Left colon (tissue), 2 donors: ENCODE results near the gene LIMS4. TPM values are rescaled to one million over a fixed set of nuclear protein-coding genes. Genes with fewer than 3 reads are reported as not detected.
"Not testable (repeated sequence)": the region's sequence is repeated elsewhere in the genome, so short reads cannot be mapped to it uniquely, and the experiment has no call there.

Experiments
- ATAC-seq: fragments of 200-7000 bp; cut with Tn5 transposase; one replicate; pipeline ENCODE4 v1.9.1; 2020; ENCODE audit warnings: mild to moderate bottlenecking, moderate library complexity
- DNase-seq, 2 donors: peaks; one replicate each; pipeline ENCODE4 v3.0.0-alpha.2; 2020
- intact Hi-C, 2 donors: fragments of 100-400 bp; cut with DNase I in 1 of 2; cut with micrococcal nuclease in 1 of 2; formaldehyde crosslinking; loops; one replicate each; pipeline versions ENCODE4 v1.11.2 to v1.14.0; 2022; cut with DNase I, micrococcal nuclease
- total RNA-seq, 2 donors: library from RNA; stranded (reverse); fragmentation: NEBNext Ultra II Directional; extraction: Animal tissue kit (Norgen Biotek cat#: 25700); gene quantifications; one replicate each; pipeline ENCODE4 v1.2.1, GENCODE V29; 2021
- donor health status: DM: no; HTN: no; CAD: no.
- donor health status: DM: yes; HTN: yes; CAD: no.

The LIMS4 gene
- total RNA-seq, 2 donors from 2014 or later = 1.1 to 1.2 TPM

DNA sequence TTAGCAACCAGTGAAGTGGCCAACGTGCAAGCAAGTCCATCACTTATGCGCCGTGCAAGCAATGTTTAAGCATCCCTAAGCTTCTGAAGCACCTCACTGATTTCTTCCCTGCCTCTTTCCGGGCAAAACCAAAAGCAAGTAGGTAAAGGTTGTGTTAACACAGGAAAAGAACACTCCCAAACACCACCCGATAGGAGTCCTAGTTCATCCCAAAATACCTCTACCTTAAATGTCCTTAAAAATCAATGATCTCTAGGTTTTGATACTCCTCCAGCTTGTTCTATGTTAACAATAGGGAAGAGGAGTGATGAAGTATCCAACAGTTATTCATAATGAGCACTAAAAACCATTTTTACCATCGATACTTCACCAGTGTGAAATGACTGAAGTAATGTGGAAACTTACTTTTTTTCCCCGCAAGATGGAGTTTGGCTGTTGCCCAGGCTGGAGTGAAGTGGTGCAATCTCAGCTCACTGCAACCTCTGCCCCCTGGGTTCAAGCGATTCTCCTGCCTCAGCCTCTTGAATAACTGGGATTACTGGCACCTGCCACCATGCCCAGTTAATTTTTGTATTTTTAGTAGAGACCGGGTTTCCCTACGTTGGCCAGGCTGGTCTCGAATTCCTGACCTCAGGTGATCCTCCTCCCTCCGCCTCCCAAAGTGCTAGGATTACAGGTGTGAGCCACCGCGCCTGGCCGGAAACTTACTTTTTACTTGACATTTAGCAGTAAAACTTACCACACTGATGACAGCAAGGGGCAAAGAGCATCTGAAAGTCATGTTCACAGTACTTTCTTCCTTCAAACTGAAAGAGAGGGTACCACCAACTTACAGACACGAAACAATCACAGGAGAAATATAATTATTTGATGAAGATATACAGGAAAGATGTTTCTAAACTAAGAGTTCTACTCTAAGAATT lies 16.1 kb downstream of the LIMS4 start:
- DNase-seq, ATAC-seq, intact Hi-C loops: not testable (repeated sequence)

DNA sequence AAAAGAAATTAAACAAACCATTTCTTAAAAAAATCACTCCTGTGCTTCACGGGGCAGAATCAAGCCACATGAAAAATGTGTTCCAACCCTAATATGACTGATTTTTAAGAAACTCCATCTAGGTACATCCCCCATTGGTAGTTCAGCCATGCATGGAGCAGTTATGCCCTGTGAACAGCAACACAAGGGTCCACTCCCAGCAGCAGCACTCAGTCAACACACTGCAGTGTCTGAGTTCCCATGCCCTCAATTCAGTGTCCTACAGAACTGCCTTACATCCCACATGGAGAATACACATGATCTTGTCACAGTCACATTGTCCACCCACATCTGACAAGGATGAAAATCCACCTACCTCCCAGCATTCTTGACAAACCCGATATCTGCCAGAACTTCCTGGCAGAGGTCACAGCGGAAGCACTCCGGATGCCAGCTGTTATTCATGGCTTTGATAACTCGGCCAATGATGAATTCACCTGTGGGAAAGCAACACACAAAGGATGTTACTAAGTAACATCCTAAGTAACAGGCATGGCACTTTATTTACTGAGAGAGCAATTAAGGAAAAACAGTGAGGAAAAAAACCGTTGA lies 17.4 kb downstream of the LIMS4 start:
- peak; percentile 82 for ATAC-seq

DNA sequence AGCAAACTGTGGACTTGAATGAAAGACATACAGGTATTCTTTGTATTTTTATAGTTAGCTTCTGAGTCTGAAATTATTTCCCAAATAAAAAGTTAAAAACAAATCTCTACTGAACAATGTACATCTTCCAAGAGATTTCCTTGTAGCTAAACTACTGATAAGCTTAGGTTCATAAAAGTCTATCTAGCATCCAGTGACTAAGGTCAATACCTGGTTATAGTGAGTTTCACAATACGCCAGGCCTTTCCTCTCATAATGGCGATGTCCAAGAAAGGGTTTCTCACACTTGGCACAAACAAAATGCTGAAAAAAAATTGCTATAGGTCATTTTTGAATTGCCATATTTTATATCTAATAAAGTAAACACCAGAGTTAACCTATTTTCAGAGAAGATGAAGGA lies 21.7 kb downstream of the LIMS4 start:
- DNase-seq, intact Hi-C loops: not testable (repeated sequence)
- peak; percentile 69 for ATAC-seq

More for the DNA sequence above, 17.4 kb downstream of the LIMS4 start:
- intact Hi-C loops, DNase-seq: not testable (repeated sequence)

DNA sequence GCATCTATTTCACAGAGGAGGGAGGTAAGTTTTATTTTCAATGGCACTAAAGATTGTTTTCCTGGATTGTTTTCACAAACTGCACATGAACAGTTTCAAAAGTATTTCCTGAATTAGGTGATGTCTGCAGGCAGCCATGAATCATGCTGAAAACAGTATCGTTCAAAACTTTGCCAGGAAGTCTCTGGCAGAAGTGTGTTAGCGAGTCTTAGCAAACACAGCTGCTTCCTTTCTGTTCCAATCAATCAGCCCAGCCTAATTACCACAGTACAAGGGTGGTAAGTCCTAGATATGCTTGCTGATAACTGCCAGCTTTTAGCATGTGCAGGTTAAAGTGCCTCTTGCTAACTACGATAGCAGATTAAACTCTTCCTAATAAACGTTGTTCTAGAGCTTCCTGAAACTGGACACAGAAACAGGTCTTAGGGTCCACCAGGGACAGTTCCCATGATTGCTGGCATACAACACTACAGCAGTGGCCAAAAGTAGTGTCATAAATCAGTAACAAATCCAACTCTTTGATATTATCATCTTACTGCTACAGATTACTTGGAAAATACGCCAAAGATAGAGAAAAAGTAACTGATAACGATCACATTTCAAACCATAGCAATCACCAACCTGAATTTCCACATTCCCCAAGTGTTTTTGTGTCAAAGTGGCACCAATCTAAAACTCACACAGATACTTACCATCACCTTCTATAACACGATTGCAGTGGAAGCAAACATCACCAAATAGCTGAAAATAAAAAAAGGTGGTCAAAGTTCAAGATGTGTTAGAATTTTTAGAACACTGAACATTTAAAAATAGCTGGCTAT lies 23.3 kb downstream of the LIMS4 start:
- ATAC-seq = peak; percentile 92
- DNase-seq, intact Hi-C loops: not testable (repeated sequence)

DNA sequence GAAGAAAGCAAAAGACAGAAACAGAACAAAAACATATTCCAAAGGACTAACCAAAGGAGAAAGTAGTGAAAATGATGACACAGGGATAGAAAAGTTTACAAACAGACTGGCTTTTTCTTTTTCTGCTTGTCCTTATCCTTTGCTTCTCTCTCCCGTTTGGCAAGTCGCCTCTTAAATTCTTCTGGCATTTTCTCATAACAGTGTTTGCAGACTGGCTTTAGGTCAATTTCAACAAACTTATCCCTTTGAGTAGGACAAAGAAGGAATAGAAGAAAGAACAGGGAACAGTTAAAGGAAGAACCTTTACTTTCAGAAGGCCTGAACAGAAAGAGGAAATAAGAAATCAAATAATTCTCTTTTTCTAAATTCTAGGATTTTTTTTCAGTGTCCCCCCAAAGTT lies 26.0 kb downstream of the LIMS4 start:
- ATAC-seq, intact Hi-C loops, DNase-seq: not testable (repeated sequence)

DNA sequence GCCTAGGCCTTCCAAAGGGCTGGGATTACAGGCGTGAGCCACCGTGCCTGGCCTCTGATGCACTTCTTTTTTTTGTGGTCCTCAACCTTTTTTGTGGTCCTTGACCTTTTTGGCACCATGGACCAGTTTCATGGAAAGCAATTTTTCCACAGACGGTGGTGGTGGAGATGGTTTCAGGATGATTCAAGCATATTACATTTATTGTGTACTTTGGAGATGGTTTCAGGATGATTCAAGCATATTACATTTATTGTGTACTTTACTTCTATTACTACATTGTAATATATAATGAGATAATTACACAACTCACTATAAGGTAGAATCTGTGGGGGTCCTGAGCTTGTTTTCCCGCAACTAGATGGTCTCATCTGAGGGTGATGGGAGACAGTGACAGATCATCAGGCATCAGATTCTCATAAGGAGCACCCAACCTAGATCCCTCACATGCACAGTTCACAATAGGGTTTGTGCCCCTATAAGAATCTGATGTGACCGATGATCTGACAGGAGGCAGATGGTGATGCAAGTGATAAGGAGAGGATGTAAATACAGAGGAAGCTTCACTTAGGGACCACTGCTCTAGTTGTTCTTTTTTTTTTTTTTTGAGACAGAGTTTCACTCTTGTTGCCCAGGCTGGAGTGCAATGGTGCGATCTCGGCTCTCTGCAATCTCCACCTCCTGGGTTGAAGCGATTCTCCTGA lies 29.2 kb downstream of the LIMS4 start:
- ATAC-seq, DNase-seq, intact Hi-C loops: not testable (repeated sequence)

DNA sequence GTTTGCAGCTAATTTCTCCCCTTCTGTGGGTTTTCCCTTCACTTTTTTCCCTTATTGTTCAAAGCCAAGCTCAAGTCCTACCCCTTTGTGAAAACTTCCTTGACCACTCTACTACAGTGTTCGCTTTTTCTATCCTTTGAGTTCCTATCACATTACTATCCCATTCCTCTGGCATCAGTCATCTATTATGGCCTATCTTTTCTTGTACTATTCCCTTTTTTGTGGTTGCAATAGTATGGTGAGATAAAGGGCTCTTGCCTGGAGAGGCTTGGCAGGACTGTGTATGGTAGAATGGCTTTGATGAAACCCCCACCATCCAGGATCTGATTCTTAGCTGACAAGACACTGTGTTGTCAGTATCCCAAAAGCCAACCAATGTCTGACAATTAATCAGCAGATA lies 30.7 kb downstream of the LIMS4 start:
- ATAC-seq, intact Hi-C loops, DNase-seq: not testable (repeated sequence)

DNA sequence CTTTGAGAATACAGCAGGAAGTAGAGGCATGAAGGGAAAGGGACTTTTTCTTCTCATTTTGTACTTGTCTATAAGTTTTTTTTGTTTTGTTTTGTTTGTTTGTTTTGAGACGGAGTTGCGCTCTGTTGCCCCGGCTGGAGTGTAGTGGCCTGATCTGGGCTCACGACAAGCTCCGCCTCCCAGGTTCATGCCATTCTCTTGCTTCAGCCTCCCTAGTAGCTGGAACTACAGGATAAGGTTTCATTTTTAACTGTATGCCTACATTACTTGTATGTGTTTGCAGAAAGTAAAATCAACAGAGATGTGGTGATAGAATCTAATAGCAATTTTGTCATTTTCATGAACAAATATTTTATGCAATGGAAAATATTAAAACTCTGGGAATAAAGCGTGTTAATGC lies 38.1 kb downstream of the LIMS4 start:
- DNase-seq, ATAC-seq, intact Hi-C loops: not testable (repeated sequence)

DNA sequence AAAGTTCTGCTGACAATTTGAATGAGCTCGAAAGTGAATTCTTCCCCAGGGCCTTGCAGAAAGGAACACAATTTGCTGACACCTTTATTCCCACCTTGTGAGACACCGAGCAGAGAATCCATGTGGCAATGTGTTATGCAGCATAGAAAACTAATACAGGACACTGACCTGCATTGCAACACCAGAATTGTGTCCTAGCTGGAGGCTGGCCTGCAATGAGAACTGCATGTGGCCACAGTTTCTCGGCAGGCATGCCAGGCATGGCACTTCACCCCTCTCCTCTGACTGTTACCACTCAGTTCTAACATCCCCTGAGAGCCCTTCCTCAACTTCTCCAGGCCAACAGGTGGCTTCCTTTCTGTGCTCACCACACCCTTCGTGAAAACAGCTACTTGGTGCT lies 46.9 kb downstream of the LIMS4 start:
- ATAC-seq, intact Hi-C loops, DNase-seq: not testable (repeated sequence)

DNA sequence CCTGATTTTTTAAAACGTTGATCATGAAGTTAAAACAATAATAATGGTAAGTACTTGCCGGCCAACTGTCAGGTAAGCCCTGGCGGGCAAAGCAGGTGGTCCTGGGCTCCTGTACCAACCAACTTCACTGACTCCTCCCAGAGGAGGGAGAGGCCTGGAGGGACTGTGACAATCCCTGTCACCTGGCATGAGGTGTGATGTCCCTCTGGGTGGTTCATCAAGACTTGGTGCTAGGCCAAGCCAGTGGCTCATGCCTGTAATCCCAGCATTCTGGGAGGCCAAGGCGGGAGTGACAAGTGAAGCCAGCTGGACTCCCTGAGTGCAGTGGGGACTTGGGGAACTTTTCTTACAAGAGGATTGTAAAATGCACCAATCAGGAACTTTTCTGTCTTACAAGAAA lies 48.2 kb downstream of the LIMS4 start:
- intact Hi-C loops, ATAC-seq: not testable (repeated sequence)
- peak in 1 of 2 donors; percentile 14 for DNase-seq

DNA sequence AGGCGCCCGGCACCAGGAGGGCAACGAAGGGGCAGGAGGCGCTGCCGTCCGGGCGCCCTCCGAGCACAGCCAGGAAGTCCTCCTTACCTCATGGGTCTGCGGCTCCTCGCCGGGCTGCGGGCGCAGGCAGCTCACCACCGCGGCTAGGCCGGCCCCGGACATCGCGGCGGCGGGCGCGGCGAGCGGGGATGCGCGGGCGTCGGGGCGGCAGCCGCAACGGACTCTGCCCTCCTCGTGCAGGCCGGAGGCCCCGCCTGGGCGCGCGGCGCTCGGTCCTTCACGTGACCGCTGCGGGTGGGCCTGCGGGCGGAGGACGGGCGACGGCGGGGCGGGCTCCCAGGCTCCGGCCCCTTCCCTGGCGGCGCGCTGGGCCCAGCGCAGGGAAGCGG lies 49.0 kb downstream of the LIMS4 start:
- intact Hi-C loops, DNase-seq: not testable (repeated sequence)
- ATAC-seq = peak; percentile 93

DNA sequence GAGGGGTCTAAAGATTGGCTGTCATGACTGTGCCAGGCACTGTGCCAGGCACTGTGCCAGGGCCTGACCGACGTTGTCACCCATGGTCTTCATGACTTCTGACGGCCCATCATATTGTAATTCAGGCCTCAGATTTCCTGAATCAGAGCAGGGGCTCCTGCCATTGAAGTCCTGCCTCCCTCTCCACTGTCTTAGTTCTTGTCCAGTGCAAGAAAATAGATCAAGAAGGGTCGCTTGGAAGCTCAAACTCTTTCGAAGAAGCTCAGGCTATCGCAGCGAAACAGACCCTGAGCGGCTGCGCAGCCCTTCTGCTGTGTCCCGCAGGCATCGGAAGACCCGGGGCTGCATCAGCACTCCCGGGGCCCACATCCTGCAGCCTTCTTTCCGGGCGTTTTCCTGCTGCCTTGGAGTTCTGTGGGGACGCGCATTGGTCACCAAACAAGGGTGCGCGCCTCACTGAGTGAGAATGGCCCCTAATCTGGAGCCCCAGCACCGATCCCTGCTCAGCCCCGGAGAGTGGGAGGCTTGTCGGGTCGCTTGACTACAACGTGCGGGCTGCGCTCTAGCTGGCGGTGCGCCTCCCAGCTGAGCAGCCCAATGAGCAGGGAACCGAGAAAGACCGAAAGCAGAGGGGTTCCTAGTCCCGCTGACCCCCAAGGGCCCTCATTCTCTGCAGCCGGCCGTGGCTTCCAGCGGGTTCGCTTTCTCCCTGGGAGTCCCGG lies 49.6 kb downstream of the LIMS4 start:
- intact Hi-C loops, ATAC-seq, DNase-seq: not testable (repeated sequence)

DNA sequence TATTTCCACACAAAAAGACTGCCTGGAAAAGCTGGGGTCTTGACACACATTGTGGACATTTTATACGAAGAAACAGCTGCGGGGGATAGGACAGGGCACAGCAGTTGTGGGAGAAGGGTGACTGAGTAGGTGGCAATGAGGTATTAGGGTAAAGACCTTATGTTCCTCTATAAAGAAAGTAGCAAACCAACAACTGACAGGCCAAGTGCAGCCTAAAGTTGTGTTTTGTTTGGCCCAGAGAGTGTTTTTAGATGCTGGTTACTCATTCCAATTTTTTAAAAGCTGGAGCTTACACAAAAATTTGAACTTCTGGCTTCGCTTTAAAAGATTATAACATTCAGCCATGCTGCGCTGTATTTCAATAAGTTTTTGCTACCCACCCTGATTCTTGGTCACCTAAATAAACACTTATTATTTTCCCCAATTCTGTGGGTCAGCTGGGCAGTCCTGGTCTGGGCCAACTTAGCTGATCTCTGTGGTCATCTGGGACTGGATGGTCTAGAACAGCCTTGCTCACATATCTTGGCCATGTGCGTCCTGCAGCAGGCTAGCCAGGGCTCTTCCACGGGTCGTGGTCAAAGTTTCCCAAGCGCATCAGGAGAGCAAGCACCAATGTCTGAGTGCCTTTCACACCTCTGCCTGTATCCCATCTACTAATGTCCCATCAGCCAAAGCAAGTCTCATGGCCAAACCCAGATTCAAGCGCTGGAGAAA lies 51.8 kb downstream of the LIMS4 start:
- intact Hi-C loops, ATAC-seq, DNase-seq: not testable (repeated sequence)

DNA sequence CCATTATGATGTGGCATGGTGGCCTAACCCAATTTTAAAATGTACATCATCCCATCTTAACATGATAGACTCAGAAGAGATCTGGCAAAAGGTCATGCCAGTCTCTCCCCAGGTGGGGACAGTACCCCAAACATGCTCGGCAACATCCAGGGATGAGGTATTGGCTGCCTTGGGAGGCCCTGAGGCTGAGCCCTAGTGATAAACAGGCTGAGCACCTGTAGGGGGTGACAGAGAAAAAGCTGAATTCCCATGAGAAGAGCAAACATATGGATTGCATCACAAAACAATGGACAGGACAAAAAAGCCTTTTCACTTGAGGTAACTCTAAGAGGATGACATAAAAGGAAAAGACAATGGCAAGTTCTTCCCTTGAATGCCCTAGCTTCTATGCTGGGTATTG lies 65.5 kb downstream of the LIMS4 start:
- DNase-seq, ATAC-seq, intact Hi-C loops: not testable (repeated sequence)

DNA sequence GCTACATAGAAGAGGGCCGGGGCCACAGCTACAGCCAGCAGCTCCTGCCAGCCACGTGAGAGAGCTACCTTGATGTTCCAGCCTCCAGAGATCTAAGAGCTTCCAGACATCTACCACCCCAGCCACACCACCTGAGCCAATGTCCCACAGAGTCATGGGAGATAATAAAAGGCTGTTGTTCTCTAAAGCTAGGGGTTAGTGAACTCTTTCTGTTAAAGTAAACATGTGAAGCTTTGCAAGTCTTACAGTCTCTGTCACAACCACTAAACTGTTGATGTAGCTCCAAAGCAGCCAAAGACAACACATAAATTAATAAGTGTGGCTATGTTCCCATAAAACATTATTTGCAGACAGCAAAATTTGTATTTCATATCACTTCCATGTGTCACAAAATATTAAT lies 67.6 kb downstream of the LIMS4 start:
- DNase-seq, ATAC-seq, intact Hi-C loops: not testable (repeated sequence)

DNA sequence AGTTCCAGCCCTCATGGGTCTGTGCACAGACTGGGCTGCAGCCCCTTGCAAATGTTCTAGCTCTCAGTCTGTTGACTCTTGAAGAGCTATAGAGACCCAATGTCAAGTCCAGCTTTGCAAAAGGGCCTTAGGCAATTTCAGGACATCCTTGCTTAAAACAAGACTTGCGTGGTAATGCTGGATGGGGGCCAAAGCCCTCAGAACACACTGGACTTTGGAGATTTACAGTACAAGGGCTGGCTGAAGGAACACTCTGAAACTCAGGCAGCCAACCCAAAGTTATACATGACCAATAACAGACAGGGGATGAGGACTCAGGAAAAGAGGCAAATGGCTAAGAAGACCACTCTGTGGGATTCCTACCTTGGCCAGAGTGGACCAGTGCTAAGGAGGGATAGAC lies 68.4 kb downstream of the LIMS4 start:
- DNase-seq, intact Hi-C loops, ATAC-seq: not testable (repeated sequence)

DNA sequence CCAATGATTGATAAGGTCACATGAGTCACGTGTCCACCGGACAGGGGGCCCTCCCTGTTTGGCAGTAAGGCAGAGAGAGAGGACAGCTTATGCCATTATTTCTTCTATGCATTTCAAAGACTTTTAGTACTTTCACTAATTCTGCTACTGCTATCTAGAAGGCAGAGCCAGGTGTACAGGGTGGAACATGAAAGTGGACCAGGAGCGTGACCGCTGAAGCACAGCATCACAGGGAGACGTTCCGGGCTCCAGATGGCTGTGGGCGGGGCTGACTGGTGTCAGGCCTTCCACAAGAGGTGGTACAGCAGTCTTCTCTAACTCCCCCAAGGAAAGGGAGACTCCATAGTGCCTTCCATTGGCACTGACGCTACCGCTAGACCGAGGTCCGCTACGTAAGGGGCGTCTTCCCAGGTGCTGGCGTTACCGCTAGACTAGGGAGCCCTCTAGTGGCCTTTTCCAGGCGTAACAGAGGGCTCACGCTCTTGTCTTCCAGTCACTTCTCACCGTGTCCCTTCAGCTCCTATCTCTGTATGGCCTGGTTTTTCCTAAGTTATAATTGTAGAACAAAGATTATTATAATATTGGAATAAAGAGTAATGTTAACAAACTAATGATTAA lies 71.5 kb downstream of the LIMS4 start:
- intact Hi-C loops, DNase-seq: not testable (repeated sequence)
- peak; percentile 95 for ATAC-seq
